SK-MEL-5 (cell line): ENCODE measurements around the gene CES4A. TPM values are rescaled to one million over a fixed set of nuclear protein-coding genes. Genes with fewer than 3 reads are reported as not detected.

Source experiments
- DNase-seq: peaks from one replicate; pipeline ENCODE4 v3.0.0-alpha.2; 2016; ENCODE audit warnings: low read depth, low spot score
- in situ Hi-C: cut with HindIII; loops from 2 replicates; pipeline ENCODE4 v1.10.0; 2016; ENCODE audit warnings: low sequenced_read_pairs, high pct_unique_total_duplicates, low pct_unique_long_range_greater_than_20kb
- small RNA-seq, 2 experiments: library from RNA; depleted of rRNA; stranded (forward); fragments of <200 nt; gene quantifications; one replicate each; pipeline ENCODE3, GENCODE V24; 2014
- total RNA-seq: library from RNA; depleted of rRNA; stranded (reverse); fragments of >200 nt; shearing (Covaris generic); gene quantifications from 2 replicates; pipeline ENCODE4 v1.2.3, GENCODE V29; 2014; rRNA removed

CES4A gene
- total RNA-seq, 1 experiment from 2014 or later, result not detected

- in situ Hi-C loops, result no loop called here
- DNase-seq, result peak; percentile 91
Measured at GRCh38 chr16:67055712-67056487, 67.5 kb downstream of the CES4A start.

Small RNA genes within 50 kb of the gene (small RNA-seq; reads per million reads assigned to genes)
- 0 reads per million in 2 experiments for gene RN7SL543P

Other genes with a start within 250 kb of the CES4A start
- 118 and 127 TPM in 2 replicates for gene DYNC1LI2, start 237.0 kb upstream of the CES4A start, total RNA-seq
- not detected in 2 replicates for gene TERB1, start 187.0 kb upstream of the CES4A start, total RNA-seq
- gene NAE1, start 157.6 kb upstream of the CES4A start, total RNA-seq, result 110 and 114 TPM in 2 replicates
- not detected in 2 replicates for gene CA7, start 144.2 kb upstream of the CES4A start, total RNA-seq
- 7.8 and 11.0 TPM in 2 replicates for gene PDP2, start 108.1 kb upstream of the CES4A start, total RNA-seq
- not detected in 2 replicates for gene CDH16, start 69.7 kb upstream of the CES4A start, total RNA-seq
- gene RRAD, start 63.1 kb upstream of the CES4A start, total RNA-seq, result not detected in 2 replicates
- 134 and 148 TPM in 2 replicates for gene CIAO2B, start 54.2 kb upstream of the CES4A start, total RNA-seq
- gene CES2, start 53.1 kb upstream of the CES4A start, total RNA-seq, result 14.8 and 19.4 TPM in 2 replicates
- gene CES3, start 27.3 kb upstream of the CES4A start, total RNA-seq, result 0.29 and 1.5 TPM in 2 replicates
- 51.5 and 58.6 TPM in 2 replicates for gene CBFB, start 40.6 kb downstream of the CES4A start, total RNA-seq
- 17.1 and 18.8 TPM in 2 replicates for gene PHAF1, start 121.4 kb downstream of the CES4A start, total RNA-seq
- 0.92 and 2.0 TPM in 2 replicates for gene B3GNT9, start 162.4 kb downstream of the CES4A start, total RNA-seq
- gene TRADD, start 171.3 kb downstream of the CES4A start, total RNA-seq, result 18.3 and 21.1 TPM in 2 replicates
- gene FBXL8, start 171.4 kb downstream of the CES4A start, total RNA-seq, result 5.1 and 6.4 TPM in 2 replicates
- gene HSF4, start 176.2 kb downstream of the CES4A start, total RNA-seq, result 28.7 and 40.9 TPM in 2 replicates
- 7.8 and 13.2 TPM in 2 replicates for gene NOL3, start 181.9 kb downstream of the CES4A start, total RNA-seq
- 3.9 and 4.4 TPM in 2 replicates for gene MATCAP1, start 195.4 kb downstream of the CES4A start, total RNA-seq
- gene EXOC3L1, start 201.5 kb downstream of the CES4A start, total RNA-seq, result not detected in 2 replicates
- gene E2F4, start 203.6 kb downstream of the CES4A start, total RNA-seq, result 50.8 and 73.6 TPM in 2 replicates
- gene ELMO3, start 210.5 kb downstream of the CES4A start, total RNA-seq, result 0.61 and 0.90 TPM in 2 replicates
- 60.7 and 75.5 TPM in 2 replicates for gene TMEM208, start 238.5 kb downstream of the CES4A start, total RNA-seq